Psoas muscle (tissue), 8 donors: ENCODE measurements around the gene MOSPD3. TPM values are rescaled to one million over a fixed set of nuclear protein-coding genes. Genes with fewer than 3 reads are reported as not detected.

ENCODE experiments used
- ATAC-seq, 4 donors: fragments of 200-7000 bp; cut with Tn5 transposase; one replicate each; pipeline ENCODE4 v1.9.1; 2020; ENCODE audit warnings: moderate library complexity in 3 of 4, mild to moderate bottlenecking in 2 of 4
- DNase-seq, 2 donors: peaks; one replicate each; pipeline ENCODE4 v3.0.0-alpha.2; 2020
- H3K27ac ChIP-seq: fragments of 200-600 bp; one replicate; pipeline ENCODE4 v1.8.0; 2022
- H3K27me3 ChIP-seq, 3 donors: fragments of 200-600 bp in 1 of 3; one replicate each; pipeline versions ENCODE4 v1.6.1 to v1.8.0; 2013 to 2022; ENCODE audit warnings: low read length in 2 of 3, mild to moderate bottlenecking in 2 of 3, moderate library complexity in 1 of 3; ENCODE audit not compliant: insufficient read depth in 3 of 3
- H3K36me3 ChIP-seq, 2 donors: fragments of 200-600 bp in 1 of 2; one replicate each; pipeline versions ENCODE4 v1.6.1 to v1.8.0; 2013 to 2022; ENCODE audit warnings: low read depth in 1 of 2, mild to moderate bottlenecking in 1 of 2, moderate library complexity in 1 of 2; ENCODE audit not compliant: insufficient read depth in 1 of 2
- H3K4me1 ChIP-seq: fragments of 200-600 bp; one replicate; pipeline ENCODE4 v1.8.0; 2022
- H3K4me3 ChIP-seq: fragments of 200-600 bp; one replicate; pipeline ENCODE4 v1.8.0; 2022; ENCODE audit warnings: mild to moderate bottlenecking
- H3K9me3 ChIP-seq: fragments of 200-600 bp; one replicate; pipeline ENCODE4 v1.8.0; 2022
- CTCF ChIP-seq: fragments of 200-600 bp; IDR thresholded peaks from one replicate; pipeline ENCODE4 v1.8.0; 2022; ENCODE audit warnings: antibody characterized with exemption
- WGBS, 3 donors: extraction: QIAGEN DNeasy Blood & Tissue Kit; methylation state at CpG; one replicate each; pipeline versions ENCODE4 v1.1.6 to v1.1.7; 2013; 5-methylcytosine and 5-hydroxymethylcytosine counted together
- intact Hi-C, 2 donors: fragments of 100-400 bp; cut with DNase I; formaldehyde crosslinking; loops; one replicate each; pipeline versions ENCODE4 v1.11.0 to v1.14.2; 2022
- polyA plus RNA-seq, 3 donors: library from polyadenylated mRNA; stranded (reverse); fragments of 200-250 nt; gene quantifications; one replicate each; pipeline ENCODE4 v1.2.3, GENCODE V29; 2013
- total RNA-seq, 4 donors: library from RNA; stranded (reverse); fragmentation: NEBNext Ultra II Directional in 2 of 4; extraction: Animal tissue kit (Norgen Biotek cat#: 25700) in 2 of 4; gene quantifications; one replicate each; pipeline versions ENCODE4 v1.2.1 to v1.2.4, GENCODE V29; 2021 to 2023
- donor health status: healthy with polysubstance abuse.
- donor health status: DM: no; HTN: no; CAD: no; lungs with moderate emphysema.
- donor health status: Bipolar disorder and iron deficiency.
- donor health status: healthy.
- donor health status: DM: yes; HTN: yes; CAD: no.
- donor health status: DM: no; HTN: no; CAD: no.
- donor health status: DM: no; HTN: no; CAD: no.
- donor health status: DM: yes; HTN: yes; CAD: no.

MOSPD3 gene
- total and polyA plus RNA-seq, 7 donors, result 6.2 to 11.3 (median 7.0) TPM

- intact Hi-C loops, result no loop called here
- 48 to 62% (median 55%) methylated on average over 8 to 11 of the region's 11 CpGs for WGBS, 3 donors
- TF ChIP-seq CTCF, result no peak
- no peaks in the 10 kb centered on the region for H3K4me1 ChIP-seq
- H3K27me3 ChIP-seq, result peaks cover 0 to 25% (median 8%) of the 10 kb centered on the region in 3 donors
- H3K4me3 ChIP-seq, result no peak overlapping the region
- H3K36me3 ChIP-seq, result peaks cover 0 to 9% of the 10 kb centered on the region in 2 donors
- H3K27ac ChIP-seq, result no peak overlapping the region
- DNase-seq, result peak in 1 of 2 donors; percentile 19
- ATAC-seq, result no peak
- no peaks in the 10 kb centered on the region for H3K9me3 ChIP-seq
Measured at GRCh38 chr7:100568176-100568895, 44.0 kb upstream of the MOSPD3 start.

- ATAC-seq (peak; percentile 40 to 62 (median 48)), DNase-seq (peak; percentile 51 to 67)
- intact Hi-C loops, result no loop called here
- Histone ChIP-seq H3K9me3 (no peaks in the 10 kb centered on the region), H3K27ac (no peak overlapping the region), H3K36me3 (peaks cover 3 to 18% of the 10 kb centered on the region in 2 donors), H3K27me3 (peaks cover 0 to 31% (median 11%) of the 10 kb centered on the region in 3 donors), H3K4me3 (peak overlapping the region; percentile 27), H3K4me1 (no peaks in the 10 kb centered on the region)
- 22 to 23% (median 22%) methylated on average over 33 to 36 of the region's 36 CpGs for WGBS, 3 donors
- no peak for TF ChIP-seq CTCF
Measured at GRCh38 chr7:100568896-100569844, 43.2 kb upstream of the MOSPD3 start.

GRCh38 chr7:100570954-100571828 is 41.1 kb upstream of the MOSPD3 start:
- H3K36me3 ChIP-seq, result peaks cover 10 to 38% of the 10 kb centered on the region in 2 donors
- WGBS, 3 donors, result 72 to 78% (median 76%) methylated on average over 23 to 26 of the region's 26 CpGs
- peaks cover 0 to 50% (median 13%) of the 10 kb centered on the region in 3 donors for H3K27me3 ChIP-seq
- H3K27ac ChIP-seq, result no peak overlapping the region
- DNase-seq, result peak in 1 of 2 donors; percentile 47
- H3K9me3 ChIP-seq, result no peaks in the 10 kb centered on the region
- no peak overlapping the region for H3K4me3 ChIP-seq
- no peaks in the 10 kb centered on the region for H3K4me1 ChIP-seq
- no peak for TF ChIP-seq CTCF
- intact Hi-C loops, result no loop called here
- ATAC-seq, result no peak

- Histone ChIP-seq H3K36me3 (peaks cover 10 to 44% of the 10 kb centered on the region in 2 donors), H3K27ac (no peak overlapping the region), H3K27me3 (peaks cover 0 to 50% (median 14%) of the 10 kb centered on the region in 3 donors), H3K4me3 (no peak overlapping the region), H3K4me1 (no peaks in the 10 kb centered on the region), H3K9me3 (no peaks in the 10 kb centered on the region)
- no peak for ATAC-seq
- no peak for DNase-seq
- 97 to 100% (median 97%) methylated on average over 2 of the region's 2 CpGs for WGBS, 3 donors
- TF ChIP-seq CTCF, result no peak
- intact Hi-C loops, result no loop called here
Measured at GRCh38 chr7:100571829-100572116, 40.6 kb upstream of the MOSPD3 start.
